DOHH2 (cell line): Measurements from ENCODE around the gene CPD.

Experiments used
- H3F3A ChIP-seq: fragments of 200-600 bp; sonication (generic), shearing (Covaris generic); 2 replicates; pipeline ENCODE4 v1.6.0; 2016; ENCODE audit warnings: antibody characterized with exemption, mild to moderate bottlenecking; ENCODE audit not compliant: control insufficient read depth, insufficient read depth
- H3K27ac ChIP-seq: fragments of 200-600 bp; sonication (generic); 2 replicates; pipeline ENCODE4 v1.5.1; 2014; ENCODE audit warnings: low read depth, mild to moderate bottlenecking, low read length, moderate library complexity
- H3K27me3 ChIP-seq: fragments of 200-600 bp; sonication (generic); 2 replicates; pipeline ENCODE4 v1.6.1; 2014; ENCODE audit warnings: mild to moderate bottlenecking, low read length, mixed read lengths; ENCODE audit not compliant: control insufficient read depth
- H3K36me3 ChIP-seq: fragments of 200-600 bp; sonication (generic); 2 replicates; pipeline ENCODE4 v1.6.1; 2014; ENCODE audit warnings: mild to moderate bottlenecking, low read length, moderate library complexity, mixed read lengths; ENCODE audit not compliant: control insufficient read depth
- H3K4me1 ChIP-seq: fragments of 200-600 bp; sonication (generic); 2 replicates; pipeline ENCODE4 v1.6.1; 2014; ENCODE audit warnings: mild to moderate bottlenecking, low read length, mixed read lengths; ENCODE audit not compliant: control insufficient read depth
- H3K4me2 ChIP-seq: fragments of 200-600 bp; sonication (generic); 2 replicates; pipeline ENCODE4 v1.6.0; 2014; ENCODE audit warnings: mild to moderate bottlenecking, low read length, moderate library complexity
- H3K4me3 ChIP-seq: fragments of 200-600 bp; sonication (generic); 2 replicates; pipeline ENCODE4 v1.5.1; 2014; ENCODE audit warnings: mild to moderate bottlenecking, low read length, mixed read lengths
- H3K79me2 ChIP-seq: fragments of 200-600 bp; sonication (generic); 2 replicates; pipeline ENCODE4 v1.6.1; 2014; ENCODE audit warnings: mild to moderate bottlenecking, low read length, mixed read lengths; ENCODE audit not compliant: control insufficient read depth
- H3K9me2 ChIP-seq: fragments of 200-600 bp; sonication (generic); replicated peaks from 2 replicates; pipeline ENCODE4 v1.6.1; 2014; ENCODE audit warnings: mild to moderate bottlenecking, low read length, mixed read lengths; ENCODE audit not compliant: control insufficient read depth
- H3K9me3 ChIP-seq: fragments of 200-600 bp; sonication (generic); 2 replicates; pipeline ENCODE4 v1.6.1; 2014; ENCODE audit warnings: antibody characterized with exemption, low read length, mixed read lengths; ENCODE audit not compliant: control insufficient read depth, insufficient read depth
- H4K20me1 ChIP-seq: fragments of 200-600 bp; sonication (generic); 2 replicates; pipeline ENCODE4 v1.6.0; 2014; ENCODE audit warnings: low read depth, mild to moderate bottlenecking, antibody characterized with exemption, low read length, moderate library complexity; ENCODE audit not compliant: control insufficient read depth, insufficient read depth
- CTCF ChIP-seq: fragments of 200-600 bp; sonication (generic); IDR thresholded peaks from one replicate; pipeline ENCODE4 v1.5.1; 2014; ENCODE audit warnings: antibody characterized with exemption, mild to moderate bottlenecking, low read depth, low read length; ENCODE audit not compliant: poor library complexity, severe bottlenecking
- EZH2phosphoT487 ChIP-seq: fragments of 200-600 bp; sonication (generic); IDR thresholded peaks from 2 replicates; pipeline ENCODE4 v1.6.1; 2017; ENCODE audit warnings: borderline replicate concordance, mild to moderate bottlenecking, antibody characterized with exemption, low read length, moderate library complexity, mixed read lengths

Gene CPD

GRCh38 chr17:30427611-30428010, 48.9 kb downstream of the CPD start:
- Histone ChIP-seq H3K79me2 (no peaks in the 10 kb centered on the region), H3K9me2 (no peaks in the 10 kb centered on the region), H3K27me3 (no peaks in the 10 kb centered on the region), H3K27ac (no peak overlapping the region), H3K36me3 (peaks cover 15% of the 10 kb centered on the region), H4K20me1 (no peaks in the 10 kb centered on the region), H3K4me2 (no peak overlapping the region), H3K4me1 (no peaks in the 10 kb centered on the region), H3K9me3 (no peaks in the 10 kb centered on the region), H3K4me3 (no peak overlapping the region), H3F3A (no peaks in the 10 kb centered on the region)
- TF ChIP-seq CTCF (no peak), EZH2phosphoT487 (no peak)

DNA sequence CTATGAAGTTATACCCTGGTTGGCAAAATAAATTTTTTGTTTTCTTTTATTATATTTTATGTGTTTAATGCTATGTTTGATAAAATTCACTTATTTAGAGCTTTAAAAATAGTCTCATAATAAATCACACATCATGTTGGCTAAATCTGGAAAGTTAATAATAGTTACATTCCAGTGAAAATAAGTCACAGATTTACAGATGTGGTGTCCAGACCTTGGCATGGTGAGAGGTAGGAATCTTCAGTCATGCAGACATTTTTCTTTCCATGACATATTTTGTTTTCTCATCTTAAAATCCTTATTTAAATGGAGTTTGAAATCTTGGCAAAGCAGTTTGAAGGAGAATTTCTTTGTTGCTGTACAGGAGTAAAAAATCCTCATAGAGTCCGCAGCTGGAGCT, 50.4 kb downstream of the CPD start:
- Histone ChIP-seq H3K4me3 (no peak overlapping the region), H3F3A (no peaks in the 10 kb centered on the region), H3K4me2 (no peak overlapping the region), H3K27ac (no peak overlapping the region), H3K9me3 (no peaks in the 10 kb centered on the region), H4K20me1 (no peaks in the 10 kb centered on the region), H3K27me3 (no peaks in the 10 kb centered on the region), H3K36me3 (peaks cover 5% of the 10 kb centered on the region), H3K9me2 (no peaks in the 10 kb centered on the region), H3K79me2 (no peaks in the 10 kb centered on the region), H3K4me1 (no peaks in the 10 kb centered on the region)
- TF ChIP-seq CTCF (no peak), EZH2phosphoT487 (no peak)

DNA sequence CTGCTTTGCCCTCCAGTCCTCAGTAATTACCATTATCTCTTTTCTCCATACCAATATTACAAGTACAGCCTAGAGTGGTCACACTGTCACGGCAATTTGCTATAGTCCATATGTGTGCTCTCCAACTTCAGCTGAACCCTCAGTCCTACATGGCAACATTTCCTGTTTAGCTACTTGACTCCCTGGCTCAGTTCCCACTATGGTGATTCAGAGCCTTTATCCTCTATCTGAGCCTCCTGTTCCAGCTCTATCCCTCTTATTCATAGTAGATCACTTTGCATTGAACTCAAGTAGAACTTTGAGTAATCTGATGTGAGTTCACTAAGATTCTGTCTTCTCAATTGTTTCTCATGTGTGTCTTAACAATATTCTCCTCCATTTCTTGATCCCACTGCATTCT, 54.8 kb downstream of the CPD start:
- H3K4me1 ChIP-seq, result no peaks in the 10 kb centered on the region
- no peak overlapping the region for H3K4me2 ChIP-seq
- no peaks in the 10 kb centered on the region for H3K9me2 ChIP-seq
- peaks cover 4% of the 10 kb centered on the region; the same call in 1 of the 2 replicates for H3F3A ChIP-seq
- H3K79me2 ChIP-seq, result no peaks in the 10 kb centered on the region
- TF ChIP-seq CTCF, result no peak
- no peak for TF ChIP-seq EZH2phosphoT487
- H3K27ac ChIP-seq, result no peak overlapping the region
- H3K36me3 ChIP-seq, result no peaks in the 10 kb centered on the region
- H4K20me1 ChIP-seq, result no peaks in the 10 kb centered on the region
- no peak overlapping the region for H3K4me3 ChIP-seq
- H3K27me3 ChIP-seq, result no peaks in the 10 kb centered on the region
- H3K9me3 ChIP-seq, result no peaks in the 10 kb centered on the region

GRCh38 chr17:30436729-30437128, 58.0 kb downstream of the CPD start:
- H3K9me2 ChIP-seq, result no peaks in the 10 kb centered on the region
- H3K27ac ChIP-seq, result no peak overlapping the region
- H3F3A ChIP-seq, result peaks cover 4% of the 10 kb centered on the region; the same call in 1 of the 2 replicates
- H4K20me1 ChIP-seq, result no peaks in the 10 kb centered on the region
- no peak overlapping the region for H3K4me3 ChIP-seq
- no peaks in the 10 kb centered on the region for H3K27me3 ChIP-seq
- TF ChIP-seq CTCF (no peak), EZH2phosphoT487 (no peak)
- H3K9me3 ChIP-seq, result no peaks in the 10 kb centered on the region
- no peaks in the 10 kb centered on the region for H3K4me1 ChIP-seq
- H3K4me2 ChIP-seq, result no peak overlapping the region
- H3K79me2 ChIP-seq, result no peaks in the 10 kb centered on the region
- H3K36me3 ChIP-seq, result no peaks in the 10 kb centered on the region
